ENCODE results near the gene FCMR.

FCMR gene

DNA sequence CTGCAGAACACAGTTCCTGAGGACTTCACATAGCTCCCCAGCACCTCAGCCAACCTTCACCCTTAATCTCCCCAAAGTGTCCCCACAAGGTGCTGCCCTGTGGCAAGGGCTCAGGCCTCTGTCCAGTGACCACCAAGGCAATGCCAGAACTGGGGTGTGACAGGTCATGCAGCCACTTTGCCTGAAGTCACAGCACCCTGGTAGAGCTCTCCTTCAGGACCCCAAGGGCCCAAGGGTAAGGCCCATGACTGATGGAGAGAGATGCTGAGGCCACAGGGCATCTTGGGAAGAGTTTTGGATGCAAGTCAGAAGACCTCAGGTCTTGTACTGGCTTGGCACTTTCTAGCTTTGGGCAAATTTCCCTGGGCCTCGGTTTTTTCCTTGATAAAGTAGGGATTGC is 783 bp upstream of the FCMR start:
- ATAC-seq: no peak

- ATAC-seq: no peak
Observed at GRCh38 chr1:206918076-206918475, 3.7 kb downstream of the FCMR start.

DNA sequence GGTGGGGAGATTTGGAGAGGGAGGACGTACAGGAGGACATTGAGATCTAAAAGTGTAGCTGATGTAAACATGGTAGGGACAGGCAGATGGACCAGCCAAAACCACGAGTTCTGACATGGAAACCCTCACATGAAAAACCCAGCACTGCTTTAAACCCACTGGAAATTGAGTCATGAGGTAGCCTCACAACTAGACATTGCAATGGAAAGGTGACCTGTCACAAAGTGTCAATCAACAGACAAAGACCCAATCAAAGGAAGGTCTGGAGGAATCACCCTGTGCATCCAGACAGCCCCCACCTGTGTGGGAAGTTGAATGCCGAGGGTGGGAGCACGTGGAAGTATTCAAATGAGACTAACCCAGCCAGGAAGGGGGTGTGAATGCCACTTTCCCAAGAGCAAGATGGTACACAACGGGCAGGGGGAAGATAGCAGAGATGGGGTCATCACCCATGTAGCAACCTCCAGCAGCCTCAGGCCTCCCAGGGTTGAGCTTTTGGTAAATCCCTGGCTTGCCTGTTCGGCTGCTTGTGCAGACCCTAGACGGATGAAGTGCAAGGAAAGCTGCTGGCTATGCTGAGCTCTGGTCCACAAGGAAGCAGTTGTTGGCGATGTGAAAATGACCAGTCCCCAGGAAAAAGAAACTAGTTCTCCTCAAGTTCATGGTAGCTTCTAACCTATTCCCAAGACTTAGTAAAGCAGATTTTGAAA is 5.6 kb downstream of the FCMR start:
- ATAC-seq: peak; percentile 23 to 45

GRCh38 chr1:206915030-206915735 is 6.6 kb downstream of the FCMR start:
- ATAC-seq: no peak

GRCh38 chr1:206913766-206914537 is 7.8 kb downstream of the FCMR start:
- ATAC-seq: no peak

DNA sequence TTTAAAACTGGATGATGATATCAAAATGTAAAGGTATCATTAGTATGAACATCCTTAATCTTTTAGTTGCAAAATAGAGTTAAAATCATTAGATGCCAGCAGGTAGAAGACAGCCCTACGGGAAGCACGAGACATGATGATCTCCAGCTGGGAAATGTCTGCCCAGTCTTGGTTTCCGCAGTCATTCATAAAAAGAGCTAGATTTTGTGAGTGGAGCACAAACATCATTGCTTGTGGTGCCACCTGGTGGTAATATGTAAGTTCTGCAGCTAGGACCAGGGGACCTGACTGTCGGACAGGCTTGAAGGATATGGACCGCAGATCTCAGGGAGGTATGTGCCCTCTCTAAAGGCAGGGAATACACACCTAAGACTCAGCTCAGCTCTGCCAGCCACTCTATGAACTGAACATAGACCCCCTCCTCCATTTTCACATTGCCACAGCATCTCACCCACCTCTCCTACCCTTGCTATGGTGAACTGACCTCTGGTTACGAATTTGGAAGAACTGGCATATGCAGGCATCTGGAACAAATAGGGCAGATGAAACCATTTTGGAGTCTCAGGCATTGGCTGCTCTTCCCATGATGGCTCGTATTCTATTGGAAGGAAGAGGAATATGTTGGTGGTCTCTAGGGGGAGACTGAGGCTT is 9.2 kb downstream of the FCMR start:
- peak; percentile 22 to 45 for ATAC-seq

GRCh38 chr1:206911064-206911663 is 10.6 kb downstream of the FCMR start:
- ATAC-seq: peak; percentile 41

- no peak for ATAC-seq
Observed at GRCh38 chr1:206909883-206910318, 11.8 kb downstream of the FCMR start.

DNA sequence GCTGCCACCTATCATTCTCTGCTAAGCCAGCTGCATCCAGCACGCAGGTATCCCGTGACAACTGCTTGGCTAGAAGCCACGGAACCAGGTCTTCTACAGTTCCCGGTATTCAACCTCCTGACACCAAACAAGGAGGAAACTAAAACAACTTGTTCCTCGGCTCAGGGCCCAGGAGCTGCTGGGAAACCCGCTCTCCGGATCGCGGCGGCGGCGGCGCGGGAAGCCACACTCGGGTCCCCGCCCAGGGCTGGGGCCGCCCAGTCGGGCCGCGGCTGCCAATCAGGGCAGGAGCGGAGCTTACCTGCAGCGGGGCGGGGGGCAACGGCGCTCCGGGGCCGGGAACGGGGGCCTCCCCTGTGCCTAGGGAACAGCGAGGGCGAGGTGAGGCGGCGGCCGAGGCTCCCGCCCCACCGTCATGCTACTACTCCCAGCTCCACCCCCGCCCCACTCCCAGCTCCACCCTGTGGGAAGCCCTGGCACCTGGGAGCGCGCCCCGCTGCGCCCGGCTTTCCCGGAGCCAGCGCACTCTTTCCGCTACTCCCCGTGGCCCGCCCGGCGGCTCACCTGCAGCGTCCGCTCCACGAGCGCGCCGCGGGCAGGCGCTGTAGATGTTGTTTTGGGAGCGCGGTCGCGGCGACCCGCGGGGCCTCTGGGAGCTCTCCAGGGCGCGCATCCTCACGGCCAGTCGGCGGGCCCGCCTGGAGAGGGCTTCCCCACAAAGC is 12.4 kb downstream of the FCMR start:
- ATAC-seq: peak; percentile 33 to 35

- no peak for ATAC-seq
Observed at GRCh38 chr1:206908038-206908437, 13.7 kb downstream of the FCMR start.

- no peak for ATAC-seq
Observed at GRCh38 chr1:206907304-206907991, 14.3 kb downstream of the FCMR start.

GRCh38 chr1:206905295-206906164 is 16.2 kb downstream of the FCMR start:
- peak; percentile 90 to 92 for ATAC-seq

DNA sequence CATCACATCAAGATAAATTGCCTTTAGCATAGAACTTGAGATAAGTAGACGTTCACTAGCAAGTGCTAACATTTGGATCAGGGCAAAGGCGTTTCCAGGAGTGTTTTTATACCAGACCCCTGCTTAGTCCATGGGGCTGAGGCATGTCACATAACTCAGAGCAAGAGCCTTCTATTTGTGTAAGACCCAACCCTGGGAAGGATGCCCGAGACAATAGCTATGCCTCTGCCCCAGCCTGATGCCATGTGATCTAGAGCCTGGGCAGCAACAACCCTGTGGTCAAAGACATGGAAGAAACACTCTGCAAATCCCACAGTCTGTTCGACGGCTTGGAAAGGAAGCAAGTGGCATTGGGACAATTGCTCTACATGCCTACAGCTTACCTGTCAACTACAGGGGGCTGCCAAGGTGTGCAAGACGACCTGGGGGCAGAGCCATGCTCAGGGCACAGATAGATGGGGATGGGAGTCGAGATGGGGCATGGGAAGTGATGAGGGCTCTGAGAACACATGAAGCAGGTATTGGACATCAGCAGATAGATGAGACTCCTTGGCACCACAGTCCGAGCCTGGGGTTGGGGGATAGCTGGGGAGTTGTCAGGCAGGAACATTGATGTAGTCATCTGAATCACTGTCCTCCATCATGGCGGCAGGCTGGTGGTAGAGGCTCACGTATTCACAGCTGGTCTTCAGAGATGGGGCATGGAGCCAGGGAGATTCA is 17.2 kb downstream of the FCMR start:
- ATAC-seq: no peak

DNA sequence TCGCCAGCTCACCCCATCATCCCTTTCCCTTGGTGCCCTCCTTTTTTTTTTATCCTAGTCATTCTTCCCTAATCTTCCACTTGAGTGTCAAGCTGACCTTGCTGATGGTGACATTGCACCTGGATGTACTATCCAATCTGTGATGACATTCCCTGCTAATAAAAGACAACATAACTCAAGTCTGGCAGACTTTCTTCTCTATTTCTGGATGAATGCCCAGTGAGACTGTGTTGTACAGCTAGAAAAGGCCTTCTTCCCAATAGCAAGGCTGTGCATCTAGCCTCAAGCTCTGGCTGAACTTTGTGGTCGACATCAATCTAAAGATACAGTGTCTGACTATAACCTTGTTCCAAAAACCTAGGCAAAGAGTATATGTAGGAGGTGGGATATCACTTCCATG is 18.1 kb downstream of the FCMR start:
- no peak for ATAC-seq

GRCh38 chr1:206902702-206903101 is 19.0 kb downstream of the FCMR start:
- ATAC-seq: no peak

- no peak for ATAC-seq
Observed at GRCh38 chr1:206901944-206902343, 19.8 kb downstream of the FCMR start.

DNA sequence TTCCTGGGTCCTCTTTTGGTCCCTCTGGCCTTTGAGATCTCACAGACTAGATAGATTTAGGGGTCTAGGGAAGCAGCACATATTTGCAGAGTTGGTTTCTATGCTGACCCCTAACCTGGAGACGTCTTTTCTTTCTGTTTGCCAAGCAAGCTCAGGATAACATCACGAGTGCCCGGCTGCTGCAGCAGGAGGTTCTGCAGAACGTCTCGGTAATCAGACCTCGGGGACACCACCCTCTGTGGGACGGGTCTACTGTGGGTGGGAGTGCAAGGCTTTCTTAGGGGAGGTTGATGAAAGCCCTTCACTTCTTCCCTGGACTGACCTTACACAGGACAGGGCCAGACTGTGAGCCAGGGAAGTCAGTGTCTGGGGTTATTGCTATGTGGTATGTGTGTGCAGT is 21.6 kb downstream of the FCMR start:
- no peak for ATAC-seq

GRCh38 chr1:206899717-206900116 is 22.0 kb downstream of the FCMR start:
- no peak for ATAC-seq

DNA sequence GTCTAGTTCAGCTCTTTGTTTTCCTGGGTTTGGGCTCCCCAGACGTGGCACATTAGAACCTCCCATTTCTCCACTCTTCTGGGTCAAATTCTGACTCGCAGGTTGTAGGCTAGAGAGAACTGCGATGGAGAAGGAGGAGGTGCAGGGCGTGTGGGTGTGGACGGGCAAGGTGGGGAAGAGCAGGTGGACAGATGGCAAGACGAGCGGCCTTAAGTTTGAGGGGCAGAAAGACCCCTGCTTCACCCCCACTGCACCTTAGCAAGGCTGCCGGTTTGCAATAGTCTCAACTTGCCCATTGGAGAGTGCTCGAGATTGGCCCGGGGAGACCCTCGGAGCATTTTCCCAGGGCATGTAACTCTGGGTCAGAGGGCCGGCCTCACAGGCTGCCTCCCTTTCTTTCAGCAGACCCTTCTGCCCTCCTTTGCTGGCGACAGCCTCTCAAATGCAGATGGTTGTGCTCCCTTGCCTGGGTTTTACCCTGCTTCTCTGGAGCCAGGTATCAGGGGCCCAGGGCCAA is 22.8 kb downstream of the FCMR start:
- no peak for ATAC-seq
